CD14-positive monocyte (primary cell): ENCODE measurements around the gene ART1. TPM values are rescaled to one million over a fixed set of nuclear protein-coding genes. Genes with fewer than 3 reads are reported as not detected.

ENCODE experiments used
- DNase-seq, 3 donors: peaks; one replicate each; pipeline ENCODE4 v3.0.0-alpha.2; 2011 to 2022
- H2AFZ ChIP-seq: 2 replicates; pipeline ENCODE4 v1.6.0; 2012; ENCODE audit warnings: mild to moderate bottlenecking, low read depth, low read length, inconsistent platforms; ENCODE audit not compliant: insufficient read depth, poor library complexity, severe bottlenecking
- H3K27ac ChIP-seq, 2 donors: 1 replicate in 1 of 2; 2 replicates in 1 of 2; pipeline ENCODE4 v1.5.1; 2012 to 2013; ENCODE audit warnings: low read length in 2 of 2, control low read depth in 1 of 2, inconsistent platforms in 1 of 2, low read depth in 1 of 2, mild to moderate bottlenecking in 1 of 2
- H3K27me3 ChIP-seq, 2 donors: one replicate each; pipeline versions ENCODE4 v1.6.0 to v1.6.1; 2011 to 2013; ENCODE audit warnings: low read length in 2 of 2; ENCODE audit not compliant: control insufficient read depth in 2 of 2, insufficient read depth in 2 of 2
- H3K36me3 ChIP-seq, 2 donors: replicated peaks in 1 of 2; 1 replicate in 1 of 2; 2 replicates in 1 of 2; pipeline versions ENCODE4 v1.5.1 to v1.6.1; 2012 to 2013; ENCODE audit warnings: low read length in 2 of 2, control low read depth in 1 of 2, inconsistent platforms in 1 of 2, mild to moderate bottlenecking in 1 of 2; ENCODE audit not compliant: insufficient read depth in 2 of 2, control insufficient read depth in 1 of 2
- H3K4me1 ChIP-seq, 2 donors: 1 replicate in 1 of 2; 2 replicates in 1 of 2; pipeline versions ENCODE4 v1.5.1 to v1.6.1; 2012 to 2013; ENCODE audit warnings: low read length in 2 of 2, control low read depth in 1 of 2, inconsistent platforms in 1 of 2, mild to moderate bottlenecking in 1 of 2, moderate library complexity in 1 of 2; ENCODE audit not compliant: insufficient read depth in 2 of 2, control insufficient read depth in 1 of 2
- H3K4me2 ChIP-seq: replicated peaks from 2 replicates; pipeline ENCODE3; 2012; ENCODE audit warnings: low read length, moderate library complexity, mild to moderate bottlenecking; ENCODE audit not compliant: poor library complexity, severe bottlenecking; ENCODE audit errors: extremely low read depth
- H3K4me3 ChIP-seq, 3 experiments: fragments of 200-600 bp in 1 of 3; sonication (generic) in 1 of 3; replicated peaks in 1 of 3; 1 replicate in 2 of 3; 2 replicates in 1 of 3; pipeline ENCODE4 v1.5.1; 2011 to 2013; ENCODE audit warnings: low read length in 3 of 3, mild to moderate bottlenecking in 3 of 3, control low read depth in 2 of 3, low read depth in 2 of 3, inconsistent platforms in 1 of 3, moderate library complexity in 1 of 3
- H3K79me2 ChIP-seq: 2 replicates; pipeline ENCODE4 v1.6.0; 2012; ENCODE audit warnings: mild to moderate bottlenecking, control low read depth, inconsistent platforms, low read length, moderate library complexity; ENCODE audit not compliant: insufficient read depth
- H3K9ac ChIP-seq: 2 replicates; pipeline ENCODE4 v1.6.0; 2017; ENCODE audit warnings: low read length, mild to moderate bottlenecking; ENCODE audit not compliant: insufficient read depth, poor library complexity, severe bottlenecking
- H3K9me3 ChIP-seq, 2 donors: replicated peaks in 1 of 2; 1 replicate in 1 of 2; 2 replicates in 1 of 2; pipeline versions ENCODE4 v1.5.1 to v1.6.1; 2012 to 2013; ENCODE audit warnings: low read length in 2 of 2, control low read depth in 1 of 2; ENCODE audit not compliant: control insufficient read depth in 1 of 2, insufficient read depth in 1 of 2
- H4K20me1 ChIP-seq: 2 replicates; pipeline ENCODE4 v1.6.0; 2012; ENCODE audit warnings: mild to moderate bottlenecking, low read length, control low read depth, moderate library complexity; ENCODE audit not compliant: insufficient read depth
- H3K27ac Mint-ChIP-seq, 7 donors: one replicate each; pipeline ENCODE4 v1.8.0; 2020; ENCODE audit warnings: mild to moderate bottlenecking in 7 of 7, mixed read lengths in 7 of 7, moderate library complexity in 6 of 7, inconsistent platforms in 2 of 7
- H3K27me3 Mint-ChIP-seq, 3 donors: one replicate each; pipeline ENCODE4 v1.8.0; 2021 to 2022; ENCODE audit warnings: low read depth in 3 of 3, mild to moderate bottlenecking in 3 of 3, mixed read lengths in 3 of 3, moderate library complexity in 3 of 3, inconsistent platforms in 1 of 3
- H3K36me3 Mint-ChIP-seq, 2 donors: one replicate each; pipeline ENCODE4 v1.8.0; 2020; ENCODE audit warnings: mixed read lengths in 2 of 2, inconsistent platforms in 1 of 2, mild to moderate bottlenecking in 1 of 2
- H3K4me1 Mint-ChIP-seq: one replicate; pipeline ENCODE4 v1.8.0; 2020; ENCODE audit warnings: mild to moderate bottlenecking, mixed read lengths
- H3K4me3 Mint-ChIP-seq, 2 donors: one replicate each; pipeline ENCODE4 v1.8.0; 2020; ENCODE audit warnings: mild to moderate bottlenecking in 2 of 2, mixed read lengths in 2 of 2, moderate library complexity in 1 of 2
- H3K9me3 Mint-ChIP-seq, 7 donors: one replicate each; pipeline ENCODE4 v1.8.0; 2020 to 2022; ENCODE audit warnings: mixed read lengths in 7 of 7, mild to moderate bottlenecking in 6 of 7, moderate library complexity in 6 of 7, inconsistent platforms in 2 of 7
- CTCF ChIP-seq: fragments of 200-600 bp; IDR thresholded peaks from one replicate; pipeline ENCODE4 v1.8.0; 2022; ENCODE audit warnings: antibody characterized with exemption, mild to moderate bottlenecking
- WGBS: methylation state at CpG from one replicate; pipeline ENCODE4 v1.1.5; 2013; ENCODE audit warnings: missing lambda C conversion rate; ENCODE audit not compliant: insufficient coverage; 5-methylcytosine and 5-hydroxymethylcytosine counted together
- intact Hi-C, 2 donors: fragments of 100-400 bp; cut with micrococcal nuclease; formaldehyde crosslinking; loops; one replicate each; pipeline versions ENCODE4 v1.15.0 to v1.15.1; 2023
- polyA plus RNA-seq, 3 donors: library from polyadenylated mRNA; depleted of rRNA in 1 of 3; unstranded in 2 of 3; stranded (reverse) in 1 of 3; fragments of 300-500 nt in 2 of 3; fragments of >200 nt in 1 of 3; fragmentation: Illumina TruSeq in 2 of 3; gene quantifications; 1 replicate in 2 of 3; 2 replicates in 1 of 3; pipeline ENCODE4 v1.2.3, GENCODE V29; 2012 to 2021

Gene ART1
- polyA plus RNA-seq, 3 donors = not detected

GRCh38 chr11:3635641-3636375, 9.1 kb upstream of the ART1 start:
- Mint-ChIP-seq H3K36me3 (peaks cover 5 to 36% of the 10 kb centered on the region in 2 donors), H3K9me3 (no peaks in the 10 kb centered on the region), H3K27me3 (peaks cover 0 to 5% (median 4%) of the 10 kb centered on the region in 3 donors), H3K27ac (no peak overlapping the region), H3K4me1 (peaks cover 18% of the 10 kb centered on the region), H3K4me3 (no peak overlapping the region)
- Histone ChIP-seq H3K9me3 (no peaks in the 10 kb centered on the region), H3K79me2 (no peaks in the 10 kb centered on the region), H3K4me1 (peaks cover 0 to 8% of the 10 kb centered on the region in 2 donors), H4K20me1 (no peaks in the 10 kb centered on the region), H3K9ac (no peak overlapping the region), H3K36me3 (no peaks in the 10 kb centered on the region), H3K4me2 (no peak overlapping the region), H3K27ac (no peak overlapping the region), H2AFZ (no peak overlapping the region), H3K27me3 (no peaks in the 10 kb centered on the region), H3K4me3 (no peak overlapping the region)
- no peak for TF ChIP-seq CTCF
- intact Hi-C loops = no loop called here
- peak in 1 of 3 donors; percentile 1 for DNase-seq
- WGBS = 93% methylated on average over 10 of the region's 15 CpGs

- Mint-ChIP-seq H3K4me1 (peaks cover 20% of the 10 kb centered on the region), H3K9me3 (peaks cover 0 to 2% (median 0%) of the 10 kb centered on the region in 7 donors)
- no peaks in the 10 kb centered on the region for H4K20me1 ChIP-seq
Measured at GRCh38 chr11:3637201-3637600, 7.7 kb upstream of the ART1 start.

More at GRCh38 chr11:3637201-3637600, 7.7 kb upstream of the ART1 start:
- Histone ChIP-seq H3K4me1 (peaks cover 3 to 11% of the 10 kb centered on the region in 2 donors), H3K79me2 (no peaks in the 10 kb centered on the region), H3K27me3 (peaks cover 0 to 10% of the 10 kb centered on the region in 2 donors), H3K9ac (no peak overlapping the region), H3K9me3 (no peaks in the 10 kb centered on the region), H3K4me2 (no peak overlapping the region), H2AFZ (no peak overlapping the region), H3K4me3 (no peak overlapping the region), H3K36me3 (no peaks in the 10 kb centered on the region), H3K27ac (no peak overlapping the region)
- WGBS = 89% methylated on average over 7 of the region's 13 CpGs
- intact Hi-C loops = no loop called here
- peaks cover 5 to 31% of the 10 kb centered on the region in 2 donors for H3K36me3 Mint-ChIP-seq
- peaks cover 3 to 12% (median 5%) of the 10 kb centered on the region in 3 donors for H3K27me3 Mint-ChIP-seq
- H3K4me3 Mint-ChIP-seq = no peak overlapping the region
- TF ChIP-seq CTCF = no peak
- no peak overlapping the region for H3K27ac Mint-ChIP-seq
- DNase-seq = no peak
